NCI-H1417 (cell line): Measurements from ENCODE around the gene SLX4IP.
"Not testable (repeated sequence)": the region's sequence is repeated elsewhere in the genome, so short reads cannot be mapped to it uniquely, and the experiment has no call there.

Source experiments
- DNase-seq, 3 experiments: peaks; one replicate each; lab custom pipeline; 2025; lab: John Stamatoyannopoulos, UW

Gene SLX4IP

GRCh38 chr20:10573273-10573950 lies 138.3 kb downstream of the SLX4IP start:
- peak in 1 of 3 experiments; percentile 48 for DNase-seq

- no peak for DNase-seq
These were observed 138.8 kb downstream of the SLX4IP start for GRCh38 chr20:10573951-10574339.

- DNase-seq: no peak
These were observed 141.4 kb downstream of the SLX4IP start for GRCh38 chr20:10576411-10577090.

- DNase-seq: no peak
These were observed 142.5 kb downstream of the SLX4IP start for GRCh38 chr20:10577648-10578047.

GRCh38 chr20:10578607-10579006 lies 143.5 kb downstream of the SLX4IP start:
- peak in 1 of 3 experiments; percentile 19 for DNase-seq

GRCh38 chr20:10579942-10580341 lies 144.8 kb downstream of the SLX4IP start:
- no peak for DNase-seq

GRCh38 chr20:10580700-10581099 lies 145.6 kb downstream of the SLX4IP start:
- no peak for DNase-seq

GRCh38 chr20:10581823-10582222 lies 146.7 kb downstream of the SLX4IP start:
- DNase-seq: no peak

- DNase-seq: no peak
These were observed 149.3 kb downstream of the SLX4IP start for GRCh38 chr20:10584371-10584770.

GRCh38 chr20:10585308-10585707 lies 150.2 kb downstream of the SLX4IP start:
- DNase-seq: no peak

GRCh38 chr20:10586296-10586695 lies 151.2 kb downstream of the SLX4IP start:
- DNase-seq: no peak

GRCh38 chr20:10590446-10590845 lies 155.3 kb downstream of the SLX4IP start:
- not testable (repeated sequence) for DNase-seq

- DNase-seq: no peak
These were observed 156.0 kb downstream of the SLX4IP start for GRCh38 chr20:10590950-10591671.

- no peak for DNase-seq
These were observed 156.9 kb downstream of the SLX4IP start for GRCh38 chr20:10591946-10592521.

- no peak for DNase-seq
These were observed 159.3 kb downstream of the SLX4IP start for GRCh38 chr20:10594296-10594868.

GRCh38 chr20:10595266-10595665 lies 160.2 kb downstream of the SLX4IP start:
- DNase-seq: no peak

- DNase-seq: no peak
These were observed 160.9 kb downstream of the SLX4IP start for GRCh38 chr20:10595985-10596384.

- no peak for DNase-seq
These were observed 161.6 kb downstream of the SLX4IP start for GRCh38 chr20:10596710-10597121.

- DNase-seq: no peak
These were observed 162.5 kb downstream of the SLX4IP start for GRCh38 chr20:10597637-10598036.

- no peak for DNase-seq
These were observed 167.2 kb downstream of the SLX4IP start for GRCh38 chr20:10602221-10602871.

- DNase-seq: no peak
These were observed 168.3 kb downstream of the SLX4IP start for GRCh38 chr20:10603378-10603777.
